Measurements from ENCODE around the gene PTGIR.
A peak's percentile ranks its signal among the peaks of the same experiment; 100 is the strongest.

PTGIR gene

GRCh38 chr19:46603752-46604231 is 21.1 kb downstream of the PTGIR start:
- Histone ChIP-seq H3K36me3 (replicated peaks) (peaks cover 33% of the 10 kb centered on the region), H3K27me3 (replicated peaks) (no peaks in the 10 kb centered on the region), H3K4me3 (ENCODE audit: low read depth, low read length) (no peak overlapping the region), H3K27ac (no peak overlapping the region)
- no peak for DNase-seq
- in situ Hi-C loops (cut with HindIII; ENCODE audit: low pct_ligation_motif_present, low sequenced_read_pairs) = no loop called here
- TF ChIP-seq CTCF (IDR thresholded peaks at IDR 0.05; ENCODE audit: low read depth, low read length, missing control alignments) = no peak

GRCh38 chr19:46603195-46603637 is 21.7 kb downstream of the PTGIR start:
- in situ Hi-C loops (cut with HindIII; ENCODE audit: low pct_ligation_motif_present, low sequenced_read_pairs) = no loop called here

GRCh38 chr19:46602392-46603194 is 22.3 kb downstream of the PTGIR start:
- Histone ChIP-seq H3K4me3 (ENCODE audit: low read depth, low read length) (peak overlapping the region; percentile 92), H3K36me3 (replicated peaks) (peaks cover 21% of the 10 kb centered on the region), H3K27ac (no peak overlapping the region), H3K27me3 (replicated peaks) (no peaks in the 10 kb centered on the region)
- DNase-seq = no peak
- no peak for TF ChIP-seq CTCF (IDR thresholded peaks at IDR 0.05; ENCODE audit: low read depth, low read length, missing control alignments)
- in situ Hi-C loops (cut with HindIII; ENCODE audit: low pct_ligation_motif_present, low sequenced_read_pairs) = no loop called here

More at GRCh38 chr19:46603195-46603637, 21.7 kb downstream of the PTGIR start:
- Histone ChIP-seq H3K27me3 (replicated peaks) (no peaks in the 10 kb centered on the region), H3K36me3 (replicated peaks) (peaks cover 27% of the 10 kb centered on the region), H3K27ac (no peak overlapping the region), H3K4me3 (ENCODE audit: low read depth, low read length) (peak overlapping the region; percentile 92)
- no peak for TF ChIP-seq CTCF (IDR thresholded peaks at IDR 0.05; ENCODE audit: low read depth, low read length, missing control alignments)
- DNase-seq = no peak

GRCh38 chr19:46601318-46602224 is 23.3 kb downstream of the PTGIR start, which contains the start of gene CALM3:
TSS of gene CALM3 (plus strand) at chr19:46601330. CDS start at chr19:46601435, 105 bp downstream.
- TF ChIP-seq CTCF (IDR thresholded peaks at IDR 0.05; ENCODE audit: low read depth, low read length, missing control alignments) = no peak
- Histone ChIP-seq H3K36me3 (replicated peaks) (peaks cover 11% of the 10 kb centered on the region), H3K27ac (peak within 1 kb of the TSS; percentile 100), H3K4me3 (ENCODE audit: low read depth, low read length) (peak within 1 kb of the TSS; percentile 92), H3K27me3 (replicated peaks) (no peaks in the 10 kb centered on the region)
- in situ Hi-C loops (cut with HindIII; ENCODE audit: low pct_ligation_motif_present, low sequenced_read_pairs) = no loop called here
- no peak for DNase-seq

- TF ChIP-seq CTCF (IDR thresholded peaks at IDR 0.05; ENCODE audit: low read depth, low read length, missing control alignments) = no peak
- peak overlapping the region; percentile 92 for H3K4me3 ChIP-seq (ENCODE audit: low read depth, low read length)
- peak overlapping the region; percentile 100 for H3K27ac ChIP-seq
- H3K27me3 ChIP-seq (replicated peaks) = no peaks in the 10 kb centered on the region
- H3K36me3 ChIP-seq (replicated peaks) = peaks cover 1% of the 10 kb centered on the region
- in situ Hi-C loops (cut with HindIII; ENCODE audit: low pct_ligation_motif_present, low sequenced_read_pairs) = no loop called here
- DNase-seq = peak; percentile 97
Measured at GRCh38 chr19:46600384-46601317, 24.2 kb downstream of the PTGIR start.
